Measurements from ENCODE around the gene PRDM5.

DNA sequence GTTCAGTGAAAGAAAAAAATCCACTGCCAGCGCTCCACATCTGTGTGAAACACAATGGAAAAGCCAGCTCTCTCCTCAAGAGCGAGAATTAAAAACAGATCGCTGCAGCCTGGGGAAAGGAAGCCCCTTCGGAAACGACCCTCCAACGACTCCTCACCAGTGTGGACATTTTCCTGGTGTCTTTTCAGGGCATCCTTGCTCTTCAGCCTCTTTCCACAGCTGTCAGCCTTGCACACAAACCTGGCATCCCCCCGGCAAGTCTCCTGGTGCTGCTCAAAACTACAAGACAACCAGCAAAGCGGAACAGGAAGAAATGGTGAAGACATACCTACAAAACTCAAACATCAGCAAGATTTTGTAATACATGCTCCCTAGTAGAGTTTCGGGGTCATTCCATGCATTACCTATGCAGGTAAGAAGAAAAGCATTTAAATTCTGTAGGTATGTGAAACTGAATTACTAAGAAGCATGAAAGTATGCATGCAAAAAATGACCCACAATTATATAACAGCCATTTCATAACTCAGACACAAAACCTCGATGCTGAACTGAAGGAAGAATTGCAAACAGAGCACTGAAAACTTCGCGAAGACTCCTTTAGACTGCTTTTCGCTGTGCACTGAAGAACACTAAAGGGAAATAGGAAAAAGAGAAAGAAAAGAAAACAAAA, 106.1 kb downstream of the PRDM5 start:
- TF ChIP-seq POLR2A (IDR thresholded peaks at IDR 0.05), result no peak
- TF ChIP-seq, protein P1, sequence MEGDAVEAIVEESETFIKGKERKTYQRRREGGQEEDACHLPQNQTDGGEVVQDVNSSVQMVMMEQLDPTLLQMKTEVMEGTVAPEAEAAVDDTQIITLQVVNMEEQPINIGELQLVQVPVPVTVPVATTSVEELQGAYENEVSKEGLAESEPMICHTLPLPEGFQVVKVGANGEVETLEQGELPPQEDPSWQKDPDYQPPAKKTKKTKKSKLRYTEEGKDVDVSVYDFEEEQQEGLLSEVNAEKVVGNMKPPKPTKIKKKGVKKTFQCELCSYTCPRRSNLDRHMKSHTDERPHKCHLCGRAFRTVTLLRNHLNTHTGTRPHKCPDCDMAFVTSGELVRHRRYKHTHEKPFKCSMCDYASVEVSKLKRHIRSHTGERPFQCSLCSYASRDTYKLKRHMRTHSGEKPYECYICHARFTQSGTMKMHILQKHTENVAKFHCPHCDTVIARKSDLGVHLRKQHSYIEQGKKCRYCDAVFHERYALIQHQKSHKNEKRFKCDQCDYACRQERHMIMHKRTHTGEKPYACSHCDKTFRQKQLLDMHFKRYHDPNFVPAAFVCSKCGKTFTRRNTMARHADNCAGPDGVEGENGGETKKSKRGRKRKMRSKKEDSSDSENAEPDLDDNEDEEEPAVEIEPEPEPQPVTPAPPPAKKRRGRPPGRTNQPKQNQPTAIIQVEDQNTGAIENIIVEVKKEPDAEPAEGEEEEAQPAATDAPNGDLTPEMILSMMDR (IDR thresholded peaks at IDR 0.05), result no peak

Data from testis (tissue), 2 donors.